DMS53 treated with DMSO at 0.1 percent for 48 hours (cell line): ENCODE measurements around the gene TCEA3.

Experiments
- DNase-seq: peaks from one replicate; lab custom pipeline; 2025; ENCODE audit not compliant: unreplicated experiment; lab: John Stamatoyannopoulos, UW

TCEA3 gene

GRCh38 chr1:23424293-23425192, at the start of gene TCEA3:
Gene TCEA3 (minus strand): TSS chr1:23424748. CDS start chr1:23424633, 115 bp downstream.
- no peak for DNase-seq

- DNase-seq, result no peak
These were observed 48.7 kb upstream of the TCEA3 start for GRCh38 chr1:23473037-23473800.

- DNase-seq, result no peak
These were observed 47.9 kb upstream of the TCEA3 start for GRCh38 chr1:23472351-23473036.

GRCh38 chr1:23471473-23472075, 47.0 kb upstream of the TCEA3 start:
- DNase-seq, result no peak

- DNase-seq, result no peak
These were observed 45.9 kb upstream of the TCEA3 start for GRCh38 chr1:23470282-23471070.

GRCh38 chr1:23469372-23469982, 44.9 kb upstream of the TCEA3 start:
- no peak for DNase-seq

- DNase-seq, result no peak
These were observed 42.0 kb upstream of the TCEA3 start for GRCh38 chr1:23466423-23466989.

GRCh38 chr1:23463286-23463685, 38.7 kb upstream of the TCEA3 start:
- DNase-seq, result no peak

GRCh38 chr1:23462766-23463165, 38.2 kb upstream of the TCEA3 start:
- no peak for DNase-seq

GRCh38 chr1:23461050-23461449, 36.5 kb upstream of the TCEA3 start:
- no peak for DNase-seq

GRCh38 chr1:23460519-23460918, 36.0 kb upstream of the TCEA3 start:
- DNase-seq, result no peak

- DNase-seq, result no peak
These were observed 34.8 kb upstream of the TCEA3 start for GRCh38 chr1:23459338-23459757.

- DNase-seq, result no peak
These were observed 31.7 kb upstream of the TCEA3 start for GRCh38 chr1:23456226-23456625.

- DNase-seq, result no peak
These were observed 29.0 kb upstream of the TCEA3 start for GRCh38 chr1:23453455-23454000.

GRCh38 chr1:23452011-23452411, 27.5 kb upstream of the TCEA3 start:
- DNase-seq, result peak; percentile 69

- DNase-seq, result no peak
These were observed 26.9 kb upstream of the TCEA3 start for GRCh38 chr1:23451441-23451840.

- DNase-seq, result no peak
These were observed 26.3 kb upstream of the TCEA3 start for GRCh38 chr1:23450894-23451293.

- no peak for DNase-seq
These were observed 25.4 kb upstream of the TCEA3 start for GRCh38 chr1:23449958-23450357.

GRCh38 chr1:23449306-23449705, 24.8 kb upstream of the TCEA3 start:
- DNase-seq, result no peak
